Subcutaneous adipose tissue (tissue), 4 donors: ENCODE results near the gene PDE11A. TPM values are rescaled to one million over a fixed set of nuclear protein-coding genes. Genes with fewer than 3 reads are reported as not detected.

Experiments
- CTCF ChIP-seq: fragments of 450-650 bp; IDR thresholded peaks from one replicate; pipeline ENCODE4 v1.5.1; 2016; ENCODE audit warnings: low read depth, mild to moderate bottlenecking, control low read depth, antibody characterized with exemption, moderate library complexity
- total RNA-seq, 4 donors: library from RNA; depleted of rRNA; stranded (reverse); fragments of >200 nt; gene quantifications; one replicate each; pipeline ENCODE4 v1.1.0, GENCODE V29; 2016

Gene PDE11A
- total RNA-seq, 4 donors from 2014 or later, result 0.33 to 1.2 (median 1.1) TPM; not detected in 1

- no peak for TF ChIP-seq CTCF
Observed at GRCh38 chr2:177741866-177742265, 330.7 kb downstream of the PDE11A start.

- TF ChIP-seq CTCF, result no peak
Observed at GRCh38 chr2:177740700-177741099, 331.9 kb downstream of the PDE11A start.

- TF ChIP-seq CTCF, result no peak
Observed at GRCh38 chr2:177738461-177739235, 333.9 kb downstream of the PDE11A start.

- TF ChIP-seq CTCF, result no peak
Observed at GRCh38 chr2:177735318-177735803, 337.2 kb downstream of the PDE11A start.

GRCh38 chr2:177733322-177733855 lies 339.2 kb downstream of the PDE11A start:
- no peak for TF ChIP-seq CTCF

- no peak for TF ChIP-seq CTCF
Observed at GRCh38 chr2:177731384-177731783, 341.2 kb downstream of the PDE11A start.

GRCh38 chr2:177730792-177731191 lies 341.8 kb downstream of the PDE11A start:
- TF ChIP-seq CTCF, result no peak
